22Rv1 (cell line): ENCODE measurements around the gene AATK.
"Not testable (repeated sequence)": the region's sequence is repeated elsewhere in the genome, so short reads cannot be mapped to it uniquely, and the experiment has no call there.

Experiments
- H3K27ac ChIP-seq: fragments of 450-650 bp; 2 replicates; pipeline ENCODE4 v1.5.1; 2017
- ZFX ChIP-seq: fragments of 450-650 bp; IDR thresholded peaks from 2 replicates; pipeline ENCODE4 v1.6.1; 2017; ENCODE audit warnings: antibody characterized with exemption, borderline replicate concordance
- TF ChIP-seq, protein P1 (sequence below): fragments of 450-650 bp; IDR thresholded peaks from 2 replicates; pipeline ENCODE4 v1.5.1; 2017; ENCODE audit warnings: mild to moderate bottlenecking

AATK gene

DNA sequence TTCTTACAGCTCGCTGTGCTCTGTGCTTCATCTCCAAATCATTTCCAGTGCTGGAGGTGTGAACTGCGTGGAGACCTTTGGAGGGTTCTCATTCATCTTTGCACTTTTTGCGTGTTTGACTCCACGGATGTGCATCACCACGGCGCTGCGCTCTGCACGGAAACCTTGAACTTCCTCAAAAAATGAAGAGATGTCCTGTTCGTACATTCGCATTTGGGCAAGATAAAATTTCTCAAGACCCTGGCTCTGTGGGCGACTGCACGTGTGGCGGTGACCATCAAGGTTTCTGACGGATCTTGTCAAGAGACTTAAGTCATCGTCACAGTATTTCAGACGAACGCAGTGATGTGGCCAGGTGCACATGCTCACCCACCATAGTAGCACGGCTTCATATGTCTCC, 11.1 kb downstream of the AATK start:
- TF ChIP-seq, protein P1, sequence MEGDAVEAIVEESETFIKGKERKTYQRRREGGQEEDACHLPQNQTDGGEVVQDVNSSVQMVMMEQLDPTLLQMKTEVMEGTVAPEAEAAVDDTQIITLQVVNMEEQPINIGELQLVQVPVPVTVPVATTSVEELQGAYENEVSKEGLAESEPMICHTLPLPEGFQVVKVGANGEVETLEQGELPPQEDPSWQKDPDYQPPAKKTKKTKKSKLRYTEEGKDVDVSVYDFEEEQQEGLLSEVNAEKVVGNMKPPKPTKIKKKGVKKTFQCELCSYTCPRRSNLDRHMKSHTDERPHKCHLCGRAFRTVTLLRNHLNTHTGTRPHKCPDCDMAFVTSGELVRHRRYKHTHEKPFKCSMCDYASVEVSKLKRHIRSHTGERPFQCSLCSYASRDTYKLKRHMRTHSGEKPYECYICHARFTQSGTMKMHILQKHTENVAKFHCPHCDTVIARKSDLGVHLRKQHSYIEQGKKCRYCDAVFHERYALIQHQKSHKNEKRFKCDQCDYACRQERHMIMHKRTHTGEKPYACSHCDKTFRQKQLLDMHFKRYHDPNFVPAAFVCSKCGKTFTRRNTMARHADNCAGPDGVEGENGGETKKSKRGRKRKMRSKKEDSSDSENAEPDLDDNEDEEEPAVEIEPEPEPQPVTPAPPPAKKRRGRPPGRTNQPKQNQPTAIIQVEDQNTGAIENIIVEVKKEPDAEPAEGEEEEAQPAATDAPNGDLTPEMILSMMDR, result no peak
- no peak for TF ChIP-seq ZFX
- H3K27ac ChIP-seq, result no peak overlapping the region

DNA sequence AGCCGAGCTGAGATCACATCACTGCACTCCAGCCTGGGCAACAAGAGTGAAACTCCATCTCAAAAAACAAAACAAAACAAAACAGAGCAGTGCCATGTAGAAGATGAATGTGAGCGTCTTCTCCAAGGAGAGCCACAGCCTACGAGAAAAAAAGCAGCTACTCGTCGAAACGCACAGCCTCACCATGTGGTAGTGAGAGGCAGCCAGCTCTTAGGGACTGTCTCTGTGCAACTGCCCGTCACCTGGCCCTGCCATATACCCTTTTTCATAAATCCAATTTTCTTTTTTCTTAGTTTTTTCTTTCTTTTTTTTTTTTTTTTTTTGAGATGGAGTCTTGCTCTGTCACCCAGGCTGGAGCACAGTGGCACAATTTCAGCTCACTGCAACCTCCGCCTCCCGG, 12.0 kb downstream of the AATK start:
- H3K27ac ChIP-seq, result not testable (repeated sequence)

DNA sequence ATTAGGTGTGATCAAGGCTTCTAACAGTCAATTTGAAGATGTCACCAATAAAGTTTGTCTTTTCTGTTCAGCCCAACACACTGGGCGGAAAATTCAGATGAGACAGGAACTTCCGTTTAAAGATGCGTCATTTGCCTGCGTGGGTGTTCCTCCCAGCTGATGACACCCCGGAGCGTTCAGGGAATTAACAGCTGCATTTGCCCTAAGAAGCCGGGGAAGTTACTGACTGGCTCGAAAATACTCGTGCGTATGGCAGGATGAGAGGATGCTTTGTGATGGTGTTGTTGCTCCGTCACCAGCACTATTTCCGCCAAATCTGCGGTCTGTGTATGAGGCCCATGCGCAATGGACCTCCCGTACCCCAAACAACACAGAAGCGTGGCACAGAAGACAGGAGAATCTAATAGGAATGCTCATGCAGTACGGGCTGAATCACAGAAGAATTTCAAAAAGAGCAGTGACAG, 12.6 kb downstream of the AATK start:
- TF ChIP-seq, protein P1, result no peak
- no peak for TF ChIP-seq ZFX
- H3K27ac ChIP-seq, result no peak overlapping the region

DNA sequence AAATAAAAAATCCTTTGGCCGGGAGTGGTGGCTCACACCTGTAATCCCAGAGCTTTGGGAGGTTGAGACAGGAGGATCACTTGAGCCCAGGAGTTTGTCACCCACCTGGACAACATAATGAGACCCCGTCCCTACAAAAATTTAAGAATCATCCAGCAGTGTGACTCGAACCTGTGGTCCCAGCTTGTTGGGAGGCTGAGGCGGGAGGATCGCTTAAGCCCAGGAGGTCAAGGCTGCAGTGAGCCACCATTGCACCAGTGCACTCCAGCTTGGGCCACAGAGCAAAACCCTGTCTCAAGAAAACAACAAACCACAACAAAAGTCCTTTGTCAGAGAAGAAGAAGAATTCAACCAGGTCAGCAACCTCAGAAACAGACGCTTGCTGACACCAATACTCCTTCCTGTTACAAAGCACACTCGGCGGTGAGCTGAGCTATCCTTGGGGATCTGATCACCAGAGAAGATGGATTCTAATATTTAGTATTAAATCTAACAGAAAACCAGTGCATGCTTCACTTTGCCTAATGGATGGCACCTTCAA, 13.7 kb downstream of the AATK start:
- TF ChIP-seq ZFX, result no peak
- TF ChIP-seq, protein P1, result no peak

DNA sequence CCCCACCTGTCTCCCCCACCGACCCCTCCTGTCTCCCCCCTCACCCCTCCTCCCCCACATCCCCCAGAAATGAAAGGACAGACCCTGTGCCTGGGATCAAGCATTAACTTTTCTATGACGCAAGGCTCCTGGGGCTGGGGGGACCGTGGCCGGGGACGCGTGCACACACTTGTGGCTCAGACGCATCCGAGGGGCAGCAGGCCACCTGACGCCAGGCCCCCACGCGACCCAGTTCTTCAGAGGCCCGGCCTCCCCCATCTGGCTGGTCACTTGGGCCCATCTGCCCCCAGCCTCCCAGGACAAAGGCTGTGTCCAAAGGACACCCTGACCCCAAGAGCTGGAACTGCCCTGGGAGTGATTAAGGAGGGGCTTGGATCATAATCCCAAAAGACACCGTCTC, 14.7 kb downstream of the AATK start:
- no peak overlapping the region for H3K27ac ChIP-seq
- TF ChIP-seq, protein P1, result no peak
- TF ChIP-seq ZFX, result no peak

More for the DNA sequence above, 13.7 kb downstream of the AATK start:
- no peak overlapping the region for H3K27ac ChIP-seq

DNA sequence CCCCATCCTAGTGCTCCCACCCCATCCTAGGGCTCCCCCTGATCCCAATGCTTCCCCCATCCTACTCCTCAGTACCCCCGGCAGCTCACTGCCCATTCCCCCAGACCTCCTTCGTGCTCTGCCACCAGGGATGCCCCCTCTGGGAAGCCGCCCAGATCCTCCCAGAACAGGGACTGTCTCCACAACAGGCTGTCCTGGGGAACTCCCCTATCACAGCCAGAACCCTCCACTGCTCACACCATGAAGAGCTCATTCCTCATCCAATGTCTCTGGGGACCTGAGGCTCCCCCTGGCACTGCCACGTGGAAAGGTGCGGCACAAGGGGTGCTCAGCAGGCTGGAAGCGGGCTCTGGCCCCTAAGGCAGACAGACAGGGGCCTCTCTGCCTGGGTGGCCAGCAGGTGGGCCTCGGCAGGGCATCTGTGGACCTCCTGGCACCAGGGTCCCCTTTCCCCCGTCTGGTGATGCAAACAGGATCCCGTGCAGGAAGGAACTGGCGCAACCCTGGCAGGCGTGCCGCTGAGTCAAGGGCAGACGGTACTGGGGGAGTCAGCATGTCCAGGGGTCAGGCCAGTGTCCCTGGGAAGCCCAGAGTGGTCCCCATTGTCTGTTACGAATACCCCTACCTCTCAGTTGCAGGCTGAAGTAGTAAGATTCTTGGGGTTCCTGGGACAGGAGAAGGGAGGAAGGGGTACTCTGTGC, 15.5 kb downstream of the AATK start:
- H3K27ac ChIP-seq, result no peak overlapping the region
- TF ChIP-seq, protein P1, result no peak
- no peak for TF ChIP-seq ZFX

DNA sequence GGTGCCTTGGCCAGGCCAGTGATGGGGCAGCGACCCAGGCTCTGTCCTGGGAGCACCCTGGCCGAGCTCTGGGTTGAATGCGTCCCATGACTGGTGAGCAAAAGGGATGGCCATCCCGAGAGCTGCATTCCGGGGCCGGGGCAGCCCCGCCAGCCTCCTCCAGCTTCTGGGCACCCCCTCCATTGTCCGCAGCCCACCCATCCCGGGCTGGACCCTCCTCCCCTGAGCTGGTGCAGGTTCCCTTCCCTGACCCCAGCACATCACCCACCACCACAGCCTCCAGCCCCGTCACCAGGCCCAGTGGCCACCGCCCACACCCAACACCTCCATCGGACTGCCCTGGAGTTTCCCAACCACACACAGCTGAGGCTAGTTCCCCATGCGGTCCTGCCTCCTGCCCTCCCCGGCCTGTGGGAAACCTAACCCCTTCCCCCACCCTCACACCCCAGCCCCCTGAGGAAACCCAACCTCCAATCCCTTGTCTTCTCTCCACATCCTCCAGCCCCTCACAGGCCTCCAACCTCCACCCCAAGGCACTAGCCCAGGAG, 17.0 kb downstream of the AATK start:
- TF ChIP-seq, protein P1, result no peak
- TF ChIP-seq ZFX, result no peak
- H3K27ac ChIP-seq, result no peak overlapping the region
